GM04504 (cell line): ENCODE results near the gene AP2A2.

Source experiments
- DNase-seq: peaks from one replicate; pipeline ENCODE4 v3.0.0-alpha.2; 2012; ENCODE audit warnings: low read depth

AP2A2 gene

DNA sequence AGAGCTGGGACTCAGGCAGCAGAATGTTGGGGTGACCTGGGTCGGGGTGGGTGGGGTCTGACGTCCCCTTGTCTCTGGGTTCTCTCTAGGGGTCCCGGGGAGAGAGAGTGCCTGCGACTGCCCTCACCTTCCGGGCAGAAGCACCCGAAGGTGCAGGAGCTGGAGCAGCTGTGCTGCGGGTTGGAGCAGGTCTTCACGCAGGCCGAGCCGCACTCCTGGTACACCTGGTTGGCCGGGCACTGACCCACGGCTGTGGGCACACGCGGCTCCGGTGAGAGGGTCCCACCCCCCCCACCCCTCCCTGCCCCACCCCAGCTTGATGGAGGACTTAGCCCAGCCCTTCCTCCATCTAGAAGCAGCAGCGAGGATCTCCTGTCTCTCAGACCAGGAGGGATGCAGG is 104.4 kb downstream of the AP2A2 start:
- DNase-seq: no peak

DNA sequence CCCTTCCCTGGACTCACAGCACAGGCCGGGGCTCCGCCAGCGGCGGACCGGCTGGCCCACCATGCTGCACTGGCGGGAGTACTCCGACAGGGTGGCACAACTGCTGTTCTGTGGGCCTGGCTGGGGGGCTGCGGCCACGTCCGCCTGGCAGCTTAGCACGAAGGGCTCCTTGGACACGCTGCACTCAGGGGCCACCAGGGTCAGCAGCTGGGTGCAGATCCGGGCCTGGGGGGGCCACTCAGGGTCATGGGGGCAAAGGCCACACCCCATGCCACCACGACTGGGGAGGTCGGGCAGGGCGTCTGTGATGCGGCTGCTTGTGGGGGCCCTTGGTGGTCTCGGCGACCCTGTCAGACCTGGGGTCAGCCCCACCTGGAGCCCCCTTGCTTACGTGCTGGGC is 104.9 kb downstream of the AP2A2 start:
- no peak for DNase-seq

DNA sequence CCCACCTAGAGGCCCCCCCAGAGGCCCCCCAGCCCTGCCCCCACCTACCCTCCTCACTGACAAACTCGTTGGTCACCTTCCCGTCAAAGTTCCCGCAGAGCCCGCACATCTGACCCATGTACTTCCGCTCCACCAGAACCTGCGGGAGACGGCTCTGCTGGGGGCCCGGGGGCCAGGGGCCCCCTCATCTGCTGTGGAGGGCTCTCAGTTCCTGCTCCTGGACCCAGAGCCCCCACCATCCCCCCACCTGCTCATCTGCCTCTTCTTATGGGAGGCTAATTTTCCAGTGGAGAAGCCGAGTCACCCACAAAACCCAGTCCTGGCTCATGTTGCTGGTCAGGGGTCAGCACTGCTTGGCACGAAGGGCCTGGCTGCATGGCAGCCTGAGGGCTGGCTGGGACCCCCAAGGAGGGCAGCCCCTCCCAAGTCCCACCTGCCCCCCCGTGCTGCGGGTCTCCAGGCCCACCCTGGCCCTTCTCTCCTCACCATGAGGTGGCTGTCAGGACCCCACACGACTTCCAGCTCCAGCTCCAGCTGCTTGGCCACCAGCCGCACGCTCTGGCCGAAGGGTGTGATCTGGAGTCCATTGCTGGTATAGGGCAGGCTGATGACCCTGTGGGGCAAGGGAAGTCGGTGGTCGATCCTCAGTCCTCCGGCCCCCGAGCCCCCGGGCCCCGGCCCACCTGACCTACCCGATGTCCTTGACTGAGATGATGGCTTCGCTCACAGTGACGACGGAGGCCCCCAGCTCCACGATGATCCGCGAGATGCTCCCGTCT is 105.6 kb downstream of the AP2A2 start:
- DNase-seq: no peak

DNA sequence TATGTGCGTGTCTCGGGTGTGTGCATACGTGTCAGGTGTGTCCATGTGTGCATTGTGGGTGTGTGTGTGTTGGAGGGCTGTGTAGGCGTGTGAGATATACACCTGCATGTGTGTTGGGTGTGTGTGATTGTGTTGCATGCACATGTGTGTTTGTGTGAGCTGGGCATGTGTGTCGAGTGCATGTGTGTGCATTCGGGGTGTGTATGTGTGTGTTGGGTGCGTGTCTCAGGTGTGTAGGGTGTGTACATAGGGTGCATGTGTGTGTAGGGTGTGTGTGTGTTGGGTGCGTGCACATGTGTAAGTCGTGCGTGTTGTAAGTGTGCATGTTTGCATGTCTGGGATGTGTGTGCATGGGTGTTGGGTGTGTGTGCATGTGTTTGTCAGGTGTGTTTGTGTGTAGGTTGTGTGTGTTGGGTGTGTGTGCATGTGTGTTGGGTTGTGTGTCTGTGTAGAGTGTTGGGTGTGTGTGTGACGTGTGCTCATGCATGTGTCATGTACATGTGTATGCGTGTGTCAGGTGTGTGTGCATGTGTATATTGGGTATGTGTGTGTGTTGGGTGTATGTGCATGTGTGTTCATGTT is 106.7 kb downstream of the AP2A2 start:
- DNase-seq: no peak

DNA sequence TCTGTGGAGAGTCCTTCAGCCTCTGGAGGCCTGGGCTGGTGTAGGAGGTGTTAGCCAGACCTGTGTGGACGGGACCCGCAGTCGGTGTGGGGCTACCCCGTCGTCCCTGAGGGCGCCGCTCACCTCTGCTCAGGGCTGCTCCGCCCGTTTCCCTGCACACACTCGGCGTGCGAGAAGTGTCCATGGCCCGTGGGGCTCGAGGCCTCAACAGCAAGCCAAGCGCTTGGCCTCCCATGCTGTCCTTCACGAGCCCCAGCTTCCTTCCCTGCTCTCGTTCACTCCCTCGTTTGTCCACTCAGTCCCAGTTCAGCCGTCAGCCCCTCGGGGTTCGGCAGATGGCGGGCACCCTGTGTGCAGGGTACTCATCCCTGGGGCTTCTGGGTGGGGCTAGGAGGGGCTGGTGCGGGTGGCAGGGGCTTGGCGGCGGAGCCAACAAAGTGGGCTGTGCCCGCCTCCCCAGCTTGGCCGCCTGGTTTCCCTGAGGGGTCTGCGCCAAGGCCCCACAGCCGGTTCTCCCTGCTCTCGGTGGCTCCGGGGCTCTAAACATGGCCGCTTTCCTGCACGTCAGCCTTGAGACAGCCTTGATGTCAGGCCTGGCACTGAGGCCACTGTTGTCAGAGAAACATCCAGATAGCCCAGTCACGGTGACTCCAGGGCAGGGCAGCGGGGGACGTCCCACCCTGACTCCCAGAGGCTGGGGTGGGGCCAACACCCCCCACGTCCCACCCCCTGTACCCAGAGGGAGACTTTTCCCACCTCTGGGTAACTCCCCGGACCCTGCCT is 107.5 kb downstream of the AP2A2 start:
- DNase-seq: no peak

DNA sequence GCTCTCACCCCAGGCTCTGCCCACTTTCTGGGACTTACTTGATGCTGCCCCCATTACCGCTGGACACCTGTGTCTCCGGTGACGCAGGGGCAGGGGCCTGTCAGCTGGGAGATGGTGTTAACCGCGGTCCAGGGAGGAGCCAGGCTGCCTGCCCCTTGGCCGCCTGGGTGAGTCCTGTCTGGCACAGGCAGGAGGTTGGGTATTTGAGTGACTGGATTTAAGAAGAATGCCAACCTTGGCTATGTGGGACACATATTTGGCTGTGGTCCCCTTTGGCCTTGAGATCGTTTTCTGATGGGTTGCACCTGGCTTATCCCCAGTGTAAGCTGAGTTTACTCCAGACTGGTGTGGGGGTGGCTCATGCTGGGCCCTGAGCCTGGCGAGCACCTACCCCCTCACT is 108.3 kb downstream of the AP2A2 start:
- DNase-seq: no peak

DNA sequence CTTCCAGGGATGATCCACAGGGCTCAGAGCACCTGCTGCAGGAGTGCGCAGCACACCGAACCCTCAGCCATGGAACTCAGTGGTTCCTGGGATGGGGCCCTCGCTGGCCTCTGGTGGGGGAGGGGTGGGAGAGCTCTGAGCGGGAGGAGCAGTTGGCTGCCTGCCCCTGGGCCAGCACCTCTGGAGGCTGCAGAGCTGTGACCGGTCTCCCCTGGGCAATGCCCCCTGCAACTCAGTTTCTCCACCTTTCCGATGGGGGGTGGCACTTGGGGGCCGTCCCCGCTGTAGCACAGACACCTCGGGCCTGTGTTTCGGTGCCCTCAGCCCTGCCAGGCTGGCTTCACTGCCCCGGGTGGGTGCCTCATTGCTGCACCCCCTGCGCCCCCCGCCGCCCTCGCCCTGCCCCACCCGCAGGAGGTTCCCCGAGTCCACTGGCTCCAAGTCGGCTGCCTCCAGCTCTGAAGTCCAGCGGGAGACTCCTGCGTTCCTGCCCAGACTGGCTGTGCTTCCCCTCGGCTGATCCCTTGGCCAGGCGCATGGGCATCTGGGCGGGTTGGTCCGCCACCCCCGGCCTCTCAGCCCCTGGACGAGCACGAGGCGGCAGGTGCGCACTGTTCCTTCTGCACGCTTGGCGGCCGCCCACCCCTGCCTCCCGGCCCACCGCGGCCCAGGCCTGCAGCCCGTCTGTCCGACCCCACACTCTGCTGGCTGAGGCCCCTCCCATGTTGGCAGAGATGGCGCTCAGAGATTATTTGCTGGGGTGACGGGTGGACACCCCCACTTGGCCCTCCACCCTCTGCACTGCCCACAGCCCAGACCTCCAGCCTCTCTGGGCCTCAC is 109.0 kb downstream of the AP2A2 start:
- DNase-seq: no peak

DNA sequence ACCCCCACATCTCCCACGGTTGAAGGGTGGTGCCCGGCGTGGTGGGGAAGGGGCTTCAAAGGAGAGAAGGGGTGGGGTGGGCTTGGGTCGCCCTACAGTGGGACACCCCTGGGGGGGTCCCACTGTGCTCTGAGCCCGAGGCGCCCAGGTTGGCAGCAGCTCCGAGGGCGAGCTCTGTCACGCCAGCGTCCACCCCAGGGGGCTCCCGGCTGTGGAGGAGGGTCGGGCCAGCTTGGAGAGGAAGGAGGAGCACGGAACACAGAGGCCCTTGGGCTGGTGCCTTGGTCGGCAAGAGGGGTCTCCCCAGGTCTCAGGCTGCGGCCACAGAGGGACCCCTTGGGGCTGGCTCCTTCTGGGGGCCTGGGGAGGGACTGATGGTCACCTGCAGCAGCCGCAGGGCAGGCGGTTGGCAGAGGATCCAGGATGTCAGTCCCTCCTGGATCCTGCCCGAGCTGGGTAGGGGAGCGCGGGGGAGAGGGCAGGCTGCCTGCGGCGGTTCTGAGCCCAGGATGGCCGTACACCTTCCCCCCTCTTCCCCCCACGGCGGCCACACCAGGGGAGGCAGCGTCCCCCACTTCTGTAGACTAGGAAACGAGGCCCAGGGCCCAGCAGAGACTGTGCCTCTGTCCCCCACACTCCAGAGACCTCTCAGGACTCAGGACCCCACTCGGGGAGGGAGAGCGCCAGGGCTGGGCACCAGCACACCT is 110.1 kb downstream of the AP2A2 start:
- no peak for DNase-seq

DNA sequence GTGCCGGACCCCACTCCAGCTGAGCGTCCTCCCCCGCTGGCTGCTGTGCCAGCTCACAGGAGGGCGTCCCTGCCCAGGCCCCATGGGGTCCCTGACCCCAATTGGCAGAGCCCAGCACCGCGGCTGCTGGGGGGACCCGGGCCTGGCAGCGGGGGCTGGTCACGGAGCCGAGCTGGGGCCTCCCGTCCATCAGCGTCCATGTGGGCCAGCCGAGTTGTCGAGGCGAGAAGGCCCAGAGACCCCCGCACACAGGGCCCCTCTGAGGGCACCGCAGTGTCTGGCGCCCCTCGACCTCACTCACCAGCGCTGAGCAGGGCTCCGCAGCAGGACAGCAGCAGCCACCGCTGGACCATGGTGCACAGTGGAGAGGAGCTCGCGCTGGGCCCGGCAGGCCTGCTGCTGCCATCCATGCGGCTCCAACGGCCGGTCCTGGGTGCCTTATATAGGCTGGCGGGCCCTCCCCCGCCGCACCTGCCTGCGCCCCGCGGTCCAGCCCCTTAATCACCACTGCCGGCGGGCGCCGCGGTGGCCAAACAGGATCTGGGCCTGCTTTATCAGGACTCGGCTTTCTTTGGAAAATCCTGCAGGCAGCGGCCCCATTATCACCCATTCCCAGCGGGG is 110.7 kb downstream of the AP2A2 start, which contains the start of gene MUC6:
TSS of gene MUC6 (minus strand) at position 416 of the 621 bp plus-strand sequence. CDS start at position 353, 63 bp downstream.
- DNase-seq: no peak

DNA sequence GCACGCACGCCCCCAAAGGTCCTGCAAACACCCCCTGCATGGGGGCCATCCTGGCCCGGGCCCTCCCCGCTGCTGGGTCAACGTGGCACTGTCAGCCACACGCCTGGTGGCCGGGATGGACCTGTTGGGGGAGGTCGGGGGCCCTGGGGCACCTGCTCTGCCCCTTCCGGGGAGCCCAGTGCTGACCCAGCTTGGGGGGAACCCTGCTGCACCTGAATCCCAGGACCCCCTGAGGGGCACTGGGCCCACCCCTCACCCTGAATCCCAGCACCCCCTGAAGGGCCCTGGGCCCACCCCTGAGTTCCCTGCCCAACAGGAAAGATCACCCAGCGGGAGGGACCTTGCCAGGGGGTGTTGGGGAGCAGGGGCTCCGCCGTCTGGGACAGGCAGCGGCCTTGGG is 111.3 kb downstream of the AP2A2 start:
- DNase-seq: no peak

DNA sequence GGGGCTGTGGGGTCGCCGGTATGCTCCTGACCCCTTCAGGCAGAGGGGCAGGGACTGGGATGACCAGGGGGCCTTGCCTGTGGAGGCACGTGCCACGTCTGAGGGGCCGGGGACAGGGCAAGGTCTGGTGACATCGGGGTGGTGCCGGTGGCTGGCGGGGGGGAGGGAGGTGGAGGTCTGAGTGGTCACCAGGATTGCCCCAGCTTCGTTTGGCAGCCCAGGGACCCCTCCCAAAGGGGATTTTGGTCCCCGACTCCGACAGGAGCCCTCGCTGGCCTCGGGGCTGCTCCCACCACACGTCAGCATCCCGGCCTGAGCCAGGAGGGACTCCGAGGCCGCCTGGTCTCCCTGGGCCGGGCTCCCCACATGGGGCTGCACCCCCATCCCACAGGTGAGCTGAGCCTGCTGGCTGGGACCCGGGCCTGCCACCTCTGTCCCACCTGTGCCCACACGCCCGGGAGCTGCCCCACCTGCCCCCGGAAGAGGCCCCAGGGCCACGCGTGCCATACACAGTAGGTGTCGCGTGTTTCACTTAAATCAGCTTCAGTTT is 111.9 kb downstream of the AP2A2 start:
- DNase-seq: no peak

DNA sequence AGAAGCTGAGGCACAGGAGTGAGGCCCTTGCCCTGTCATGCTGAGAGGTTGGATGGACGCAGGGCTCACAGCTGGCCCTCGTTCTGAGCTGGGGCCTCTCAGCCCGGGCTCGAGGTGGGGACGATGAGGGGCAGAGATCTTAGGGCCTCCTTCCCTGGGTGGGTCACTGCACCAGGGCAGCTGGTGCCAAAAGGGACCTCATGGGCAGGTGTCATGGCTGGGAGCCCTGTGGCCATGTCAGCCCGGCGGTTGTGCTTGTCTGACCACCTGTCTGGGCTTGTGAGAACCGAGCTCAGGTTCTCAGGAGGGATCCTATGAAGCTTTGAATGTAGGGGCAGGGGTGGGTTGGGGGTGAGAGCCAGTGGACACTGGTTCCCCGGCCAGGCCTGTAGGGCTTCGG is 112.7 kb downstream of the AP2A2 start:
- no peak for DNase-seq

DNA sequence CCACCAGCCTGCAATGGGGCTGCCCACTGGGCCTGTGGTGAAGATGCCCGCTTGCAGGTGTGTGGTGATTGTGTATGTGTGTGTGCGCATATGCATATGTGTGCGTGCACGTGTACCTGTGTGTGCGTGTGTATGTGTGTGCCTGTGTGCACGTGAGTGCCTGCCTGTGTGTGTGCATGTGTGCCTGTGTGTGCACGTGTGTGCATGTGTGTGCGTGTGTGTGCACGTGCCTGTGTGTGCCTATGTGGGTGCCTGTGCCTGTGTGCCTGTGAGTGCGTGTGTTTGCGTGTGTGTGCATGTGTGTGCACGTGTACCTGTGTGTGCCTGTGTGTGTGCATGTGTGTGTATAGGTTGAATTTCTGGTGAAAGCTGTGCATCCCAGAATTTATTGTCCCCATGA is 113.3 kb downstream of the AP2A2 start:
- no peak for DNase-seq

DNA sequence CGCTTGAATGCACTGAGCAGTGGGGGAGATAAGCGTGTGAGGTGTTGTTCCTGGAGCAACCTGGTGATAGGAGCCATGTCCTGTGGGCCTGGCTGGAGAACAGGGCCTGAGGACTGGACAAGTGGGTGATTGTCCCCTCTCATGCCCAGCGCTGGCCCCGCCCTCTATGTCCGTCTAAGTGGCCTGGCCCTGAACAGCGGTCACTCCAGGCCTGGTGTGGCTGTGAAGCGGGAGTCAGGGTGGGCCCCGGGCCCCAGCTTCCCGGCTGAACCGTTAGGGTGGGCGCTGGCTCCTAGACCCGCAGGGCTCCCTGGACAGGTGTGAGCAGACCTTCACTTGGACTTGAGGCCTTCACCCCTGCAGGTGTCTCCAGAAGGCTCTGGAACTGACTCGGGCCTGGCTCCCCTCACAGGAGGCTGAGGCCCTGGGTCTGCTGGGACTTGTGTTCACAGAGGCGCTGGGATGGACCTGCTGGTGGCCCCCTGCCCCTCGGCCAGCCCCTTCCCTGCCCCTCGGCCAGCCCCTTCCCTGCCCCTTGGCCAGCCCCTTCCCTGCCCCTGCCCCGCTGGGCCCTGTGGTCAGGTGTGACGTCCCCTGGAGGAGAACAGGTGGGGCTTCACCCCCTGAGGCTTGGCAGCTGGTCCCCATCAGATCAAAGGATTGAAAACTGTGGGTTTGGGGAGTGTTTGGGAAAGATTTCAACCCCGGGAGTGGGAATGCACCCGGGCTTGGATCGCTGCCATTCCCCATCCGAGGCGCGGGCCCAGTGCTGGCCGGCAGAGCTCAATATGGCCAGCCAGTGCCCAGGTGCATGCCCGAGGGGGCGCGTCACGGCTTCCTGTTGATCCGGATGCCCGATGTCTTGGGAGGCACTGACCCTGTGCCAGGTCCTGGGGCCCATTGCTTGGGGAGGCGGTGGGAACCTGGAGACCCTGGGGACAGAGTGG is 114.1 kb downstream of the AP2A2 start:
- DNase-seq: no peak

DNA sequence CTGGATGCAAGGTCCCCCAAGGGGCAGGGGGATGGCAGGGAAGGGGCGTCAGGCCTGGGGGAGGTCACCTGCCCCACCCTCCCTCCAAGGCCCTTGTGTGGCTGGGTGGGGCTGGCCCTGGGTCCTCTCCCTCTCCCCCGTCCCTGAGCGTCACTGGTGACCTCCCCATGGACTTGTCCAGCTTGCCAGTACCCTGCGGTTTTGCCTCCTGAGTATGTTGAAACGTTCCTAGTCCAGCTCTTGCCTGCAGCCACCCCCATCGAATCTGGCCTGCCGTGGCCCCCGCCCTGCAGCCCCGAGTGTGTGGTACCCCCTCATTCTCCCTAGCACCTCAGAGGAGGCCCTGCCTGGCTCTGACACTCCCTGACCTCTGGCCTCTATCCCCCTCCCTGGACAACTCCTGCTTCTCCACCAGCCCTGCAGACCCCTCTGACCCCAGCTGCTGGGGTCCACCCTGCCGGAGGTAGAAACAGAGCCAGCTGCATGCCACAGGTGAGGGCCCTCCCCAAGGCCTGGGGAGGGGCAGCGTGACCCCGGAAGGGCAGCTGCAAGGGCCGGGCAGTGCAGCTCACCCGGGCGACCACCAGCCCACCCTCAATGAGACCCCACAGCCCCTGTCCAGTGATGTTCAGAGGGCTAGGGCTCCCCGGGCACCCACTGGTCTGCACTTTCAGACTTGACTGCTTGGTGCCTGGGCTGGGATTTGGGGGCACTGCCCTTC is 114.9 kb downstream of the AP2A2 start:
- DNase-seq: no peak

DNA sequence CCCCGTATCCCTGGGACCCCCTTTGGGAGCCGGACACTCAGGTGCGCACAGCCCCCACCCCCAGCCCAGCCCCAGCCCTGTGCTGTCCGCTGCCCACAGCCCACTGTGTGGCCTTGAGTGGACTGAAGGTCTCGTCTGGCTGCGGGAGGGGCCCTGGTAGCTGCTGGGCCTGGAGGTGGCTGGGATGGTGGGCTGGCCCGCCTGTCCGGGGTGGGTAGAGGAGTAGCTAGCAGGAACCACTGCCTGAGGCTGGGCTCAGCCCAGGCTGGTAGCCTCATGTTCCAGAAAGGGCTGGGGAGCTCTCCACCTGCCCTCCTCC is 115.4 kb downstream of the AP2A2 start:
- no peak for DNase-seq

DNA sequence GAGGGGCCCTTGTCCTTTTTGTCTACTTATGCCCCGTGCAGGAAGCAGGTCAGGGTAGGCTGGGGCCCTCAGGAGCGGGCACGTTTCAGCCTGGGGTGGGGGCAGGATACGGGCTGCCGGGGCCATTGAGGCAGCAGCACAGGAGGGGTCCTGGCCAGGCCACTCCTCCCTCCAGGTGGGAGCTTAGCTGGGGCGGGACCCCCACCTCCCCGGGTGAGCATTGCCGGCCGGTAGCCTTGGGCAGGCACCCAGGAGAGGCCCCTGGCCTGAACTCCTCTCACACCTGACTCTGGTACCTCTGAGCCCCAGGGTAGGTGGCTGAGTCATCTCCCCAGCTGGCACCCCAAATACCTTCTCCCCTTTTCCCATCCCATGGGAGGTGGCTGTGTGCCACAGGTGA is 115.8 kb downstream of the AP2A2 start:
- no peak for DNase-seq

DNA sequence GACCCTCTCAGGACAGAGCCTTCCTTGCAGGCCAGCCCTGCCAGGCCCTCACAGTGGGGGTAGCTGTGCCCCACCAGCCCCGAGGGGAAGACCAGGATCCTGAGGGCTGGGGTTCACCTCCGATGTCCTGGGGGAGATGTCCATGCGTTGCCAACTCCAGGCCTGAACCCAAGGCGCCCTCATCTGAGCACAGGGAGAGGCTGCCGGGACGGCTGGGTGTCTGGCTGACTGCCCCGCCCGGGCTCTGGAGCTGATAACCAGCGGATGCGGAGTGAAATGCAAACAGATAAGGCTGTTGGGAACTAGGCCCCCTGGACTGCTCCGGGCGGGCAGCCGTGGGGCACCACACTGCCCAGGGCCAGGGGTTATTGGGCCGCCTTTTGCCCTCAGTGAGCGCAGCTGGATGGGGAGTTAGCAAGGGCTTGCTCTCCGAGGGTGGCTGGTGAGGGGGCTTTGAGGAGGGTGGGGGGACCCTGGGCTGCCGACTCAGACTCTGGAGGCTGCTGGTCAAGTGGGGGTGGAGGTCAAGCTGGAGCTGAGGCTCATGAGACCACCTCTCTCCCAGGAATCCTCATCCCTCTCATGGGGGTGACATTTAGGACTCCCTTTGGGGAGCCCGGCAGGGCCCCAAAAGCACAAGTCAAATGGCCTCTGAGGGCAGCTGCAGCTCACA is 116.4 kb downstream of the AP2A2 start:
- no peak for DNase-seq
